ENCODE measurements around the gene TLCD1.
A peak's percentile ranks its signal among the peaks of the same experiment; 100 is the strongest.
"Not testable (repeated sequence)": the region's sequence is repeated elsewhere in the genome, so short reads cannot be mapped to it uniquely, and the experiment has no call there.

TLCD1 gene

DNA sequence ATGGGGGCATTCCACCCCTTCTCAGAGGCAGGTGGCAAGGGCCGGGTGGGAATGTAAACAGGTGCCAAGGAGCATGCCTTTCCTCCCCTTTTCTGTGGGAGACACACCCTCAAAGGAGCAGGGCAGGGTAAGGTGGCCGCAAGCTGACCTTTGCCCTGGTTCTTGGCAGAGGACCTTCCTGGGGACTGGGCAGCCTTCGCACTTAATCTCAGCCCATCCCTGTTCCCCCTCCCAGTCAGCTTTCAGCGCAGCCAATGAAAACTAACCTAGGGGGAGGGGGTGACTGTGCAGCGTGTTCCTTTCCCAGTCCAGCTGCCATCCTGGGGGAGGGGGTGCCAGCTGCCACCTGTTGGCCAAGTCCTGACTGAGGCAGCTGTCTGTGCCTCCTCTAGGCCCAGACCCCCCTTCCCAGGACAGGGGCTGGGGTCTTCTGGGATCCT, 20.6 kb upstream of the TLCD1 start:
- DNase-seq = peak; percentile 13

DNA sequence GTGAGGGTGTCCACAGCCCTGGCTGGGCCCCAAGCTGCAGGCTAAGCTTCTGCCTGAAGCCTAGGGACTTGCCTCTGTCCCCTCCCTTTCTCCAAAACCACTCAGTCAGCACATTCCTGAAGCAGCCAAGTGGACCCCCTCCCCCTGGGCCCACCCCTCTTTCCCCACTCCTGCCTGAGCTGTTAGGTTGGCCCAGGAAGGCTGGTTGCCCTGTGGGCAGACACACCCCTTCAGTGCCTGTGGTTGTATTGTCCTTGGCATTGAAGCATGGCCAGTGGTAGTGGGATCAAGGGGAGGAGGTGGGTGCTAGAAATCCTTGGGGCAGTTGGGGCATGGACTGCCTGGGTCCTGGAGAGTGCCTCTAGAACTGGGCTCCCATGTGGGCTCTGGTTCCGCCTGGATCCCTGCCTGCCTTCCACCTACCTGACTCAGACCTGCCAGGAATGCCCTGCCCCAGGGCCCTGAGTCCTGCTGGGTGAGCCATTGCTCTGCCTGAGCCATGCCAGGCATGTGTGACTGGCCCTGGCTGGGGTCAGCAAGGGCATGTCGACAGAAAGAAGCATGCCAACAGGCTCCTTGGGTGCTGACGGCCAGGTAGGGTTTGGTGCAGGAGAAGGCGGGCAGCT, 19.9 kb upstream of the TLCD1 start:
- no peak for DNase-seq

DNA sequence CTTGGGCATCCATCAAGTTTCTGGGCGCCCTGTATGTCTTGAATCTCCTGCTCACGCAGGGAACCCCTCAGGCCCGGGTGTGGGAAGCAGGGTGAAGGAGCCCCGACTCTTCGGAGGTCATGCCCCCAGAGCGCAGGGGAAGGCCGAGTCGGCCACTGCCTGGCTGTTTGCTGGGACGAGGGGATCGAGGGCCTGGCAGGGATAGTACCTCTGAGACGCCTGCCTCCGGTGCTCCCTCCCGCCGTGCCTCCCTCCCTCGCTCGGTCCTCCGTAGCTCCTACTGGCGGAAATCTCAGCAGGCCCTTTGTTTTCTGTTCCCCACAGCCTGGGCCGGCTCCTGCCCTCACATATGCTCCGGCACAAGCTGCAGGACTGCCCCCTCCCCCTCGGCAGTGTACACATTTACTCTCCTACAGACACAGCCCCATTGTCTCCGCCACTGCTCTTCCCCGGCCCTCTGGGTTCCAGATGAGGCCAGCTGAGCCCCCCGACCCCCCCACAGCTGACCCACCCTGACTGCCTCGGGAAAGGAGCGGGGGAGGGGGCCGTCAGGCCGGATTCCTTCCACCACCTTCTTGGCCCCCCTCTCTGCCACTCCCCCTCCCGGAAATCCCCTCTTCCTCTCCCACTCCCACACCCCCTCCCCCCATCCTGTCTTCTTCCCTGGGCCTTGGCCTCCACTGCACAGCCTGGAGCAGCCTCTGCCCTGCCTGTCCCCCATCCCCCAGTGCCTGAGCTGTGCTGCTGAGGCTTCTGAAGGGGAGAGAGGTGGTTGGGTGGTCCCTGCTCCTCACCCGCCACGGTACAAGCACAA, 19.1 kb upstream of the TLCD1 start:
- DNase-seq = peak; percentile 66

DNA sequence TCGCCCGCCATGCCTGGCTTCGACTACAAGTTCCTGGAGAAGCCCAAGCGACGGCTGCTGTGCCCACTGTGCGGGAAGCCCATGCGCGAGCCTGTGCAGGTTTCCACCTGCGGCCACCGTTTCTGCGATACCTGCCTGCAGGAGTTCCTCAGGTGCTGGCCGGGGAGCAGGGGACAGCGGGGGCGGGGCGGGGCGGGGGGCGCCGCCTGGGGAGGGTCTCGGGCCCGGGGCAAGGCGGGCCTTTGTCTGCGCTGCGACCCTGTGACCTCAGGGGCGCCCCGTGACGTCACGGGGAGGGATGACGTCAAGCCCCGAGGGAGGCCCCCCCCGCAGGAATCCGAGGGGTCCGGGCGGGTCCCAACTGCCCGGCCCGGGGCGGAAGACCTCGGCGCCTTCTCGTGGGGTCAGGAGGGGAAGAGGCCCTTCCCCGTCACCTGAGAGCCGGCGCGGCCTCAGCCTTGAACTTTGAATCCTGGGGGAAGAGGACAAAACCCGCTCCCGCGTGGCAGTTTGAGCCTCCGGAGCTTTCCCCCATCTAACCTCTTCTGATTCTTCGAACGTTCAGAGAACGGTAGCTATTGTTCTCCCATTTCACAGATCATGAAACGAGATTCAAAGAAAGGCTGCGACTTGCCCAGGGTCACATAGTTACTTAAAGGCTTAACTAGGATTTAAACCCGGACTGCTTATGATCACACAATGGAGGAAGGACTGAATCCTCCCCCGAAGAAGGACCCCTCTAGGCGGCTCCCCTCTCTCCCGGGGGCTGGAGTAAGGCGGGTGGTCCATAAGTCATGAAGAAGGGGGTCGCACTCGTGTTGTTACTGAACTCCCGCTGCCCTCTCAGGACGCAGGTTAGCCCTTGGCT, 18.3 kb upstream of the TLCD1 start:
- DNase-seq = peak; percentile 45

DNA sequence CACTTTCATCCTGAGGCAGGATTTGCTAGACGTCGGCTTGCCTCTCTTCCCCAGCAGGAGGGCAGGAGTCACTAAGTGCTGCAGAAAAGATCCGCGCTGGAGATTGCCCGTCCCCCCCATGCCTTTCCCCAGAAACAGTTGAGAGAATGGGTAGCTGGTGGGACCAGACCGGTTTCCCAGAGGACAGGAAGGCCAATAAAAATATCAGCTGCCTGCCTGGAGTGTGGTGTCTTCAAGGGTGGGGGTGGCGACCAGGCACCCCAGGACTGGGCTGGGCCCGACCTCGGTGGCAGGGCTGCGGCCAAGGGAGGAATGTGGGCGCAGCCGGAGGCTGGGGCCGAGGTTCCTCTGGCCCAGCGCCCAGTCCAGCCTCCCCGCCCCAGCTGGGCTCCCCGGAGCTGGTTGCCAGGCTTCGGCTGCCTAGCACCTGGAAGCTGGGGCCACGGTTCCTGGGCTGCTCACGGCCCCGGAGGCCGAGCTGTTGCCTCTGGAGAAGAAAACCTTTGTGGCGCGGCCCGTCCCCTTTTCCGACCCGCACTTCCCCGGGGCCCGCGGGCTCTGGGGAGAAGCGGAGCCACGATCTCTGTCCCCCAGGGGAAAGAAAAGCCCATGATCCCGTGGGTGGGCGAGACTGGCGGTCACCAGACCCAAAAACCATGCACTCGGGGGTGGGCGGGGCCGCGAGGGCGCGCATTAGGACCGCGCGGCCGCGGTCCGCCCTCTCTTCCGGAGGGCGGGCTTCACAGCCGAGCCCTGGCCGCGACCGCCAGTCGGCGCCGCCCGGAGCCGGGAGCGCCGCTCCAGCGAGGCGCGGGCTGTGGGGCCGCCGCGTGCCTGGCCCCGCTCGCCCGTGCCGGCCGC, 17.4 kb upstream of the TLCD1 start, which contains the start of gene TRAF4:
TRAF4 (plus strand) TSS at position 769 of the 861 bp plus-strand sequence. CDS start 102 bp downstream, outside the sequence.
- peak; percentile 93 for DNase-seq

DNA sequence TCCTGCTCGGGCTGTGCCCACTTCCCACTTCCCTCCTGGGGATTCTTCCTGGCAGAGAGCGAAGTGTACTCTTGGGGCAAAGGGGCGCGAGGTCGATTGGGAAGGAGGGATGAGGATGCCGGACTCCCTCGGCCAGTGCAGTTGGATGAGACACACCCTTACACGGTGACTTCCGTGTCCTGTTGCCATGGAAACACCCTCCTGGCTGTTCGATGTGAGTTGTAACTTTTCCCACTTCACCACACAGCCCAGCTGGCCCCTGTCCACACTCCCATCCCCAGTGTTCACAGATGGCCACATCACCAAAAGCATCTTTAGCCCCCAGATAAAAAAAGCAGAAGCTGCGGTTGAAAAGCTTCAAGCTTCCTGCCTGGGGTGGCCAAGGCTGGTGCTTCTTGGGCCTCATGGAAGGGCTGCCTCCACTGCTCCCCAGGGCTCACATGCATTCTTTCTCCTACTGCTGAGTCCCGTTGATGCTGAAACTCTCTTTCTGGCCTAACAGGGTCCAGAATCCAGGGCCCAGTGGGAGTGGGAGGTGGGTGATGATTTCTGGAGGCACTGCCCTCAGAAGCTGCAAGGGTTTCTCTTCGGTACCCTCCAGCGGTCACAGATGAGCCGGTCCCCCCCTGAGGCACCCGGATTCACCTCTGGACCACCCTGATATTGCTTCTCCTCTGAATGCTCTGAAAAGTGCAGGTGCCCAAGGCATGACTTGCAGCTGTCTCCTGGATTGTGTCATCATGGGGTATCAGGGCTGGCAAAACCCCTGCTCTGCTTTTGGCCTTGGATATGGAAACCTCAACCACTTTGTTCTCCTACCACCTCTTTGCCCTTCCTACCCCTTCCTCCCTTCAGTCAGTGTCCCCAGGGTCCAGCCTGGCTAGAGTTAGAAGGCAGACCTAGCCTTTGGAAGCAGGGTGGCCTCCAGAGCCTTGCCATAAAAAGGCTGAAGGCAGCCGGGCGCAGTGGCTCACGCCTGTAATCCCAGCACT, 15.6 kb upstream of the TLCD1 start:
- DNase-seq = no peak

DNA sequence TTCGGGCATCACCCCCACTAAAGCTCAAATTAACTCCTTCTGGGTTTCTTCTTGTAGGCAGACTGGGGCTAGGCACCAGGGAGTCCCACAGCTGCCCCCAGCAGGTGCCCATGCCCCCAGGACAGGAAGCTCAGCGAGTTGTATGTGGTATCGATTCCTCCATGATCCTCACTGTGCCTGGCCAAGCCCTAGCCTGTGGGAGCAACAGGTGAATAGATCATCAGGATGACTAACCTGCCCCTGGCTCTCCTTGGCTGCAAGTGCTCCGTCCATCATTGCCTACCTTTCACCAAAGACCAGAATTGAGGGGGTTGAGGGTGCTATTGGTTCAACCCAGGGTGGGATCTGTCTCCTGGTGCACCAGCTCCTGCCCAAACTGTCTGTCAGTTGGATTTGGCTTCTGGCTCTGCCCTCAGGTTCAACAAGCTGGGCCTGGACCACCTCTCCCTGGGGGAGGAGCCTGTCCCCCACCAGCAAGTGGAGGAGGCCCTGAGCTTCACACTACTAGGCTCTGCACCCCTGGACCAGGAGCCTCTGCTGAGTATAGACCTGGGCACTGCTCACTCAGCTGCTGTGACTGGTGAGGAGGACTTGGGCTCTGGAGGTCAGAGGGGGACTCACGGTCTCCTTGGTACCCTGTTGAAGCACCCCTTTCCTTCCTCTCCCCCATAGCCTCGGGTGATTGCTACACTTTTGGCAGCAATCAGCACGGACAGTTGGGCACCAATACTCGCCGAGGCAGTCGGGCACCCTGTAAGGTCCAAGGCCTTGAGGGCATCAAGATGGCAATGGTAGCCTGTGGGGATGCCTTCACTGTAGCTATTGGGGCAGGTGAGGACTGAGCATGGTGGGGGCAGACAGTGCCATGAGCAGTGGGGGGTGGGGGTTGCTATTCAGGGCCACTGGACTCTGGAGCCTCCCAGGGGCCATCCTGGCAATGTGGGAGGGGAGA, 14.6 kb upstream of the TLCD1 start:
- no peak for DNase-seq

DNA sequence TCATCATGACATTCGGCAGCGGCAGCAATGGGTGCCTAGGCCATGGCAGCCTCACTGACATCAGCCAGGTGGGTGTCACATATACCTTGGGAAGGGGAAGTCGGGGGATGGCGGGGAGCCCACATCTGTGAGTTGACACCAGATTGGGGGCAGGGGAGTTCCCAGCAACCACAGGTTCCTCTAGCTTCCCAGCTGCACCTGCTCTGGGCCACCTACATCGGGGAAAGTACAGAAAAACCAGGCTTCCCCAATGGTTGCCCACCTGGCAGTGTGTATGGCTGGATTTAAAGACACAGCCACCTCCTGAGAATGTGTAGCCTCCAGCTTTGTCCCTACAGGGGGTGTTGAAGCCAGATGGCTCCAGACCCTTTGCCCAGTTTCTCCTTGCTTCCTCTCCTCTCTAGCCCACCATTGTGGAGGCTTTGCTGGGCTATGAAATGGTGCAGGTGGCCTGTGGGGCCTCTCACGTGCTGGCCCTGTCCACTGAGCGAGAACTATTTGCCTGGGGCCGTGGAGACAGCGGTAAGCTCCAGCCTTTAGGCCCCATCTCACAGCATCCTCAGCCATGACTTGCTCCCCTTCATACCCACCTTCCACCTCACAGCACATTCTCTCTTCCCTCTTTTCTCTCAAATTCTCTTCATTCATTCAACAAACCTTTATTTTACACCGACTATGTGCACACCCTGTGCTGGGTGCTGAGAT, 12.8 kb upstream of the TLCD1 start:
- no peak for DNase-seq

DNA sequence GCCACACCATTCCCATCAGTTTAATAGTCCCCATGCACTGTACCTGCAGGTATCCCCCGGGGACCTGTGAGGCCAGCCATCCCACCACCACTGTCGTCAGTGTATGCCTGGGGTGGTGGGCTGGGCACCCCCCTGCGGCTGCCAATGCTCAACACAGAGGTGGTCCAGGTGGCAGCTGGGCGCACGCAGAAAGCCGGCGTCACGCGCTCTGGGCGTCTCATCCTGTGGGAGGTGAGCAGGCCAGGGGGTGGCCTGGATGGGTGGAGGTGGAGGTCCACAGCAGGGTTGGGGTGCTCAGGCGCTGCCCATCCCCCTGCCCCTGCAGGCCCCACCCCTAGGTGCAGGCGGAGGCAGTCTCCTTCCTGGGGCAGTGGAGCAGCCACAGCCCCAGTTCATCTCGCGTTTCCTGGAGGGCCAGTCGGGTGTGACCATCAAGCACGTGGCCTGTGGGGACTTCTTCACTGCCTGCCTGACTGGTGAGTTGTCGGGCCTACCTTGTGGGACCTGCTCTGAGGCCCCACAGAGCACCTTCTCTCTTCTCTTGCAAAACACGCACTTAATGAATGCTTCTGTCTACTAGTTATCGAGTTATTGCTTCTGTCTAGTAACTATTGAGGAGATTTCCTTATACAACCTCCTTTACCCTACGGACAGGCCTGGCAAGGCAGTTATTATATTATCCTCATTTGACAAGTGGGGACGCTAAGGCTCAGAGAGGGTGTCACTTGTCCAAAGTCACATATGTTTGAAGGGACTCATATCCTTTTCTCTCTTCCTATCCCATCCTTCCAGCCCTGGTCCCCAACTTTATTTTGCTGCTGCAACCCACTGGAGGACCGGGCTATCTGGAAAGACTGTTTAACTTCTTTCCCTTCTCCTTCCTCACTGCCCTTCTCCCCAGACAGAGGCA, 12.0 kb upstream of the TLCD1 start:
- DNase-seq = no peak

DNA sequence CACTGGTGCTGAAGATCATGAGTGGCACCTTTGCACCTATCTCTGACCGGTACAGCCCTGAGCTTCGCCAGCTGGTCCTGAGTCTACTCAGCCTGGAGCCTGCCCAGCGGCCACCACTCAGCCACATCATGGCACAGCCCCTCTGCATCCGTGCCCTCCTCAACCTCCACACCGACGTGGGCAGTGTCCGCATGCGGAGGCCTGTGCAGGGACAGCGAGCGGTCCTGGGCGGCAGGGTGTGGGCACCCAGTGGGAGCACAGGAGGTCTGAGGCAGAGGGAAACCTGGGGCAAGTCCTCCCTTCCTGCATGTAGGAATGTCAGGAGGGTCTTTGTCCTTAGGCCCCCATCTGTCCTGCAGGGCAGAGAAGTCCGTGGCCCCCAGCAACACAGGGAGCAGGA, 11.3 kb upstream of the TLCD1 start:
- no peak for DNase-seq

DNA sequence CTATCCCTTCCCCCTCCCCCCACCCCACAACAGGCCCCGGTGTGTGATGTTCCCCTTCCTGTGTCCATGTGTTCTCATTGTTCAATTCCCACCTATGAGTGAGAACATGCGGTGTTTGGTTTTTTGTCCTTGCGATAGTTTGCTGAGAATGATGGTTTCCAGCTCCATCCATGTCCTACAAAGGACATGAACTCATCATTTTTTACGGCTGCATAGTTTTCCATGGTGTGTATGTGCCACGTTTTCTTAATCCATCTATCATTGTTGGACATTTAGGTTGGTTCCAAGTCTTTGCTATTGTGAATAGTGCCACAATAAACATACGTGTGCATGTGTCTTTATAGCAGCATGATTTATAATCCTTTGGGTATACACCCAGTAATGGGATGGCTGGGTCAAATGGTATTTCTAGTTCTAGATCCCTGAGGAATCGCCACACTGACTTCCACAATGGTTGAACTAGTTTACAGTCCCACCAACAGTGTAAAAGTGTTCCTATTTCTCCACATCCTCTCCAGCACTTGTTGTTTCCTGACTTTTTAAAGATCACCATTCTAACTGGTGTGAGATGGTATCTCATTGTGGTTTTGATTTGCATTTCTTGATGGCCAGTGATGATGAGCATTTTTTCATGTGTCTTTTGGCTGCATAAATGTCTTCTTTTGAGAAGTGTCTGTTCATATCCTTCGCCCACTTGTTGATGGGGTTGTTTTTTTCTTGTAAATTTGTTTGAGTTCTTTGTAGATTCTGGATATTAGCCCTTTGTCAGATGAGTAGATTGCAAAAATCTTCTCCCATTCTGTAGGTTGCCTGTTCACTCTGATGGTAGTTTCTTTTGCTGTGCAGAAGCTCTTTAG, 10.1 kb upstream of the TLCD1 start:
- not testable (repeated sequence) for DNase-seq

DNA sequence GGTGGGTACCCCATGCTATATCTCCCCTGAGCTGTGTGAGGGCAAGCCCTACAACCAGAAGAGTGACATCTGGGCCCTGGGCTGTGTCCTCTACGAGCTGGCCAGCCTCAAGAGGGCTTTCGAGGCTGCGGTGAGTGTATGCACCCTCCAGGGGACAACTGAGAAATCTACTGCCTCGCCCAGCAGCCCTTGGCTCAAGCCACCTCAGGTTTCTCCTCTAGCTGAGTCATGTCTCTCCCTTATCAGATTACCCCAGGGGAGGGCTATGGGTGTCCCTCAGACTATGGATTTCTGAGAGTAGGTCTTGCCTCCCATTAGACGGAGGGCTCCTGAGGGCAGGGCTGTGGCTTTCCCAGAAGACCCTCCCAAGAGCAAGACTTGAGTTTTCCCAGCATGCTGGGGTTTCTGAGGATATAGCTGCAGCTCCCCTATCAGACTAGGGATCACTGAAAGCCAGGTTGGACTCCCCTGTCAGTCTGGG, 9.2 kb upstream of the TLCD1 start:
- no peak for DNase-seq

DNA sequence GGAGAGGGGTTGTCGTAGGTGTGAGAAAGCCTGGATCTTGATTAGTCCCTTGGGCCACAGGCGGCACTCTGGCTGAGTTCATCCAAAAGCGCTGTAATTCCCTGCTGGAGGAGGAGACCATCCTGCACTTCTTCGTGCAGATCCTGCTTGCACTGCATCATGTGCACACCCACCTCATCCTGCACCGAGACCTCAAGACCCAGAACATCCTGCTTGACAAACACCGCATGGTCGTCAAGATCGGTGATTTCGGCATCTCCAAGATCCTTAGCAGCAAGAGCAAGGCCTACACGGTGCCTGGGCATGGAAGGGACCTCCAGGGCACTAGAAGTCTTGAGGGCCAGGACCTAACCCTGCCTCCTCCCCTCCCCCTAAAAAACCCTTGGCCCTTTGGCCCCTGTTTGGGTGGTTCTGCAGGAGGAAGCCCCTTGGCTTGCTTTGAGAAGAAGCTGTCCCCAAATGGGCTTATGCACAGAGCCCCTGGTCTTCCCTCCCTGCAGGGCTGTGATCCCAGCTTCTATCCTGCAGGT, 8.7 kb upstream of the TLCD1 start:
- no peak for DNase-seq

DNA sequence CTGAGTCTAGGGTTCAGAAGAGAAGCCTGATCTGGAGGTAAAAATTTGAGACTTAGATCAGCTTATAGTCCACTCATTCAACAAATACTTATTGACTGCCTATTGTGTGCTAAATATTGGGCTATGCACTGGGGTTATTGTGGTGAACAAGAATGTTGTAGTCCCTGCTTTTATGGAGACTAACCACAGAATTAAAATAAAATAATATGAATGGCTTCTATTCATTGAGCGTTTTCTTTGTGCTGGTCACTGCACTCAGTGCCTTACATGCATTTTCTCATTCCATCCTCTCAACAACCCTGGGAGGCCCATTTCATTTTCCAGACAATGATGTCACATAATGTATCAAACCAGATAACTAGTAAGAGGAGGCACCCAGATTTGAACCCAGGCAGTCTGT, 7.3 kb upstream of the TLCD1 start:
- no peak for DNase-seq

DNA sequence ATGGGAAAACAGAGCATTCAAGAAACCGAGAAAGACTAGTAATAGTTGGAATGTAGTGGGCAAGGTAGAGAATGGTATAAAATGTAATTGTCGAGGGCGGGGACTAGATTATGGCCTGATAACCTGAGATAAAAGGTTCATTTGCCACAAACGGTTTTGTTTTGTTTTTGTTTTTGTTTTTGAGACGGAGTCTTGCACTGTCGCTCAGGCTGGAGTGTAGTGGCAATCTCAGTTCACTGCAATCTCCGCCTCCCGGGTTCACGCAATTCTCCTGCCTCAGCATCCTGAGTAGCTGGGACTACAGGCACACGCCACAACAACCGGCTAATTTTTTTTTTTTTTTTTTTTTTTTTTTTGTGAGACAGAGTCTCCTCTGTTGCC, 3.9 kb upstream of the TLCD1 start:
- DNase-seq = no peak

DNA sequence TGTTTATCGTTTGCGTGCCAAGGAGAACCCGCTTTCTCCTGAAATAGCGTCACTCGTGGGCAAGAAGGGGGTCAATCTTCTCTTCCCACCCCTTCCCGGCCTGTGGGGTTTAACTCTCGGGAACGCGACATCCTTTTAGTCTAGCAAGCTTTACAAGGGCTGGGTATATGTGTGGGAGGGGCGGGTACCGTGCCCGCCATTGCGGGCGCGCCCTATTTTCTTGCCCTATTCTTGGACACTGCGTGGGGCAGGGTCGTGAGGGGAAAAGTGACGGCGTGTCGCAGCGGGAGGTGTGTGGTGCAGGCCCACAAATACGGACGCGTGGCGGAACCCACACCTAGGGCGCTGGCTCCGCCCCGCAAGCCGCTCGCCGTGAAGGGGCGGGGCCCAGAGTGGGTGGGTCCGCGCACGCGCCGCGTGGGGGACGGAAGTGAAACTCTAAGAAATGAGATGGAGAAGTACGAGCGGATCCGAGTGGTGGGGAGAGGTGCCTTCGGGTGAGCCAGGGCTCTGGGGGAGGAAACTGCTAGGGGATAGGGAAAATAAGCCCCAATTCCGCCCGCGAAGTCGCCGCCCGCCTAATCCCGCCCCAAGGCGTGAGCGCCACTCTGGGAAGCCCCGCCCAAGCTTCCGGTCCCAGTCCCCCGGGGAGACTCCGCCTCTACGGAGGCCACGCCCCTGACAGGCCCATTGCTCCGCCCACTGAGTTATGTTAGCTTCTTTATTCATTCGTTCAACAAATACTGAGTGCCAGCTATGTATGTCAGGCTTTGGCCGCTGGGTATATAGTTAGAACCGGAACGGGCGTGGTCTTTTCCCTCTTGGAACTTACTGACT, 2.5 kb upstream of the TLCD1 start, which contains the start of gene NEK8:
NEK8 (plus strand) TSS at position 425 of the 837 bp plus-strand sequence; CDS start at position 451, 26 bp downstream.
- peak; percentile 91 for DNase-seq

All from NCI-H345 (cell line).